Fibroblast of pulmonary artery (primary cell): ENCODE data around the gene CENPC.
A peak's percentile ranks its signal among the peaks of the same experiment; 100 is the strongest.
"Not testable (repeated sequence)": the region's sequence is repeated elsewhere in the genome, so short reads cannot be mapped to it uniquely, and the experiment has no call there.

Source experiments
- DNase-seq: peaks from one replicate; pipeline ENCODE4 v3.0.0-alpha.2; 2010; ENCODE audit warnings: low read depth
- H3K4me3 ChIP-seq: replicated peaks from 2 replicates; pipeline ENCODE4 v1.5.1; 2011; ENCODE audit warnings: low read depth, mild to moderate bottlenecking, control low read depth, low read length, moderate library complexity
- CTCF ChIP-seq: IDR thresholded peaks from 2 replicates; pipeline ENCODE4 v1.5.1; 2011; ENCODE audit warnings: mild to moderate bottlenecking, control low read depth, low read length, inconsistent platforms; ENCODE audit errors: missing control alignments

CENPC gene

GRCh38 chr4:67447873-67448272 lies 97.4 kb downstream of the CENPC start:
- DNase-seq = no peak
- no peak overlapping the region for H3K4me3 ChIP-seq
- no peak for TF ChIP-seq CTCF

- no peak for DNase-seq
- no peak overlapping the region for H3K4me3 ChIP-seq
- no peak for TF ChIP-seq CTCF
Measured at GRCh38 chr4:67446811-67447210, 98.5 kb downstream of the CENPC start.

- DNase-seq, H3K4me3 ChIP-seq: not testable (repeated sequence)
Measured at GRCh38 chr4:67445881-67446280, 99.4 kb downstream of the CENPC start.

GRCh38 chr4:67438975-67439374 lies 106.3 kb downstream of the CENPC start:
- no peak for DNase-seq
- TF ChIP-seq CTCF = no peak
- no peak overlapping the region for H3K4me3 ChIP-seq

- no peak overlapping the region for H3K4me3 ChIP-seq
- DNase-seq = peak; percentile 92
- no peak for TF ChIP-seq CTCF
Measured at GRCh38 chr4:67437974-67438713, 107.2 kb downstream of the CENPC start.

- TF ChIP-seq CTCF = no peak
- peak; percentile 44 for DNase-seq
- no peak overlapping the region for H3K4me3 ChIP-seq
Measured at GRCh38 chr4:67436742-67437141, 108.6 kb downstream of the CENPC start.

GRCh38 chr4:67430989-67431388 lies 114.3 kb downstream of the CENPC start:
- H3K4me3 ChIP-seq = no peak overlapping the region
- no peak for DNase-seq
- no peak for TF ChIP-seq CTCF
